ENCODE results near the gene TOP3B. TPM values are rescaled to one million over a fixed set of nuclear protein-coding genes. Genes with fewer than 3 reads are reported as not detected.

Gene TOP3B
- polyA plus RNA-seq, 4 donors, result 12.0 to 26.9 (median 14.5) TPM

DNA sequence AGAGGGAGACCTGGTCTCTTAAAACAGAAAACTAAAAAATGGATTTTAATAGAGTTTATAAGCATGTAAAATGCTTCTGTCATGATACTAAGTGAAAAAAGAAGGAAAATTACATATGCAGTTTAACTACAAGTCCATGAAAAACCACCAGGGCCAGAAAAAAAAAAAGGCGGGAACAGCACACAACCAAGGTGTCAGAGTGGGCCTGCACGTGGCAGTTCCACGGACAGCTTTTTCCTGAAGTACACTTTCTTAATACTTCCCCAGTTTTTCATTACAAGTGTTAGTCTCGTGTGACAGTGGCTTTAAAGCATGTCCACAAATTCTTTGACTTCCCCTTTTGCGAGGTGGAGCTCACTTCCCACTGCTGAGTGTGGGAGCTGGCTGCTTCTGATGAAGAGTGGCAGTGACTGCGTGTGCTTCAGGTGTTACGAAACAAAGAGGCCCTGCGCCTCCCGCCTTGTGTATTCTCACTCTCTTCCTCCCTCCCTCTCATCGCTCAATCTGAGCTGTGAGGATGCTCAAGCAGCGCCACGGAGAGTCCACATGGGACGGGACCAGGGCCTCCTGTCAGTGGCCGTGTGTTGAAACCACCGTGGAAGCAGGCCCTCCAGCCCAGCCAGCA, 46.3 kb downstream of the TOP3B start:
- Histone ChIP-seq H3K4me3 (ENCODE audit: low read depth in 1 of 3, low read length in 3 of 3) (no peak overlapping the region), H3K36me3 (ENCODE audit: control insufficient read depth in 3 of 3, insufficient read depth in 2 of 3, low read depth in 1 of 3, low read length in 3 of 3) (peaks cover 0 to 53% (median 6%) of the 10 kb centered on the region in 3 donors), H3K4me1 (ENCODE audit: control insufficient read depth in 3 of 3, insufficient read depth in 2 of 3, low read depth in 1 of 3, low read length in 2 of 3) (peaks cover 0 to 14% (median 4%) of the 10 kb centered on the region in 3 donors), H3K27me3 (ENCODE audit: control insufficient read depth in 3 of 3, insufficient read depth in 3 of 3, low read length in 3 of 3) (no peaks in the 10 kb centered on the region), H3K9me3 (ENCODE audit: control insufficient read depth in 2 of 2, insufficient read depth in 1 of 2, low read depth in 1 of 2, low read length in 1 of 2) (no peaks in the 10 kb centered on the region), H3K27ac (ENCODE audit: low read depth in 1 of 3, low read length in 2 of 3) (peak overlapping the region in 1 of 3 donors; percentile 95)
- FAIRE-seq (no peak), DNase-seq (no peak)
- 80 to 93% (median 92%) methylated on average over 15 of the region's 15 CpGs for WGBS, 3 donors

DNA sequence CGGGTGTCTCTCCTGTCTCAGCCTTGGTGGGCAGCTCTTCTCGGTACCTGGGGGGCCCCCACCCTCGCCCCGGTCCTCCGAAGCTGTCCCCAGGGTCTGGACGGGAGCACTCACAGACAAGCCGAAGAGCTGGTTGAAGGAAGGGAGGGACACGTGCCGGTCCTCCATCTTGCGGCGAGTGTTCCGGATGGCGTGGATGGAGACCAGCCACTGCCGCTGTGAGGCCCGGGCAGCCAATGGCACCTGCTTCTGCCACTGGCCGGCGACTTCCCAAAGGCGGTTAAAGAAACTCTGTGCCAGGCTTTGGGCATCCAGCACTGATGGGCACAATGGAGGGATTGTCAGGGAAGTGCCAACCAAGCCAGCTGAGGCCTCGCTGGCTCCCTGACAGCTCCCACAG, 48.7 kb downstream of the TOP3B start:
- FAIRE-seq, result no peak
- no peak overlapping the region for H3K4me3 ChIP-seq (ENCODE audit: low read depth in 1 of 3, low read length in 3 of 3)
- H3K27ac ChIP-seq (ENCODE audit: low read depth in 1 of 3, low read length in 2 of 3), result no peak overlapping the region
- H3K9me3 ChIP-seq (ENCODE audit: control insufficient read depth in 2 of 2, insufficient read depth in 1 of 2, low read depth in 1 of 2, low read length in 1 of 2), result no peaks in the 10 kb centered on the region
- no peak for DNase-seq
- 95 to 98% (median 97%) methylated on average over 18 to 19 of the region's 19 CpGs for WGBS, 3 donors
- H3K4me1 ChIP-seq (ENCODE audit: control insufficient read depth in 3 of 3, insufficient read depth in 2 of 3, low read depth in 1 of 3, low read length in 2 of 3), result peaks cover 0 to 12% (median 4%) of the 10 kb centered on the region in 3 donors
- H3K27me3 ChIP-seq (ENCODE audit: control insufficient read depth in 3 of 3, insufficient read depth in 3 of 3, low read length in 3 of 3), result no peaks in the 10 kb centered on the region
- peaks cover 2 to 54% (median 6%) of the 10 kb centered on the region in 3 donors for H3K36me3 ChIP-seq (ENCODE audit: control insufficient read depth in 3 of 3, insufficient read depth in 2 of 3, low read depth in 1 of 3, low read length in 3 of 3)

DNA sequence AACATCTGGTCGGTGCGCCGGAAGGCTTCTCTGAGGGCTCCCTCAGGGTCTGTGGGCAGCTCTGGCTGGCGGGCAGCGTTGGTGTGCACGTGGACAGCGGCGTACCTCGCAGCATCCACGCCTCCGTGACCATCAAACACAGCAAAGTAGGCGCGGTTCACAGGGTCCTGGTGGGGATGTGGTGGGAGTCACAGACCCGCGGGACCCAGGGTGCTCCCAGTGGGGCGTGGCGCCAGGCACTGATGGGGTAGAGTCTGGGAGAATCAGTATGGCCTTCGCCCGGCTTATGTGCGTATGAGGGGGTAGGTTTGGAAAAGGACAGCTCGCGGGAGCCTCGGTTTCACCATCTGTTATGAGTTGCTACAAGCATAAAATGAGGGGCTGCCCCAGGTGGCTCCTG, 49.2 kb downstream of the TOP3B start:
- no peak overlapping the region for H3K4me3 ChIP-seq (ENCODE audit: low read depth in 1 of 3, low read length in 3 of 3)
- FAIRE-seq, result no peak
- no peak overlapping the region for H3K27ac ChIP-seq (ENCODE audit: low read depth in 1 of 3, low read length in 2 of 3)
- 95% methylated on average over 23 of the region's 23 CpGs for WGBS, 3 donors
- peaks cover 0 to 8% (median 4%) of the 10 kb centered on the region in 3 donors for H3K4me1 ChIP-seq (ENCODE audit: control insufficient read depth in 3 of 3, insufficient read depth in 2 of 3, low read depth in 1 of 3, low read length in 2 of 3)
- no peaks in the 10 kb centered on the region for H3K9me3 ChIP-seq (ENCODE audit: control insufficient read depth in 2 of 2, insufficient read depth in 1 of 2, low read depth in 1 of 2, low read length in 1 of 2)
- no peak for DNase-seq
- no peaks in the 10 kb centered on the region for H3K27me3 ChIP-seq (ENCODE audit: control insufficient read depth in 3 of 3, insufficient read depth in 3 of 3, low read length in 3 of 3)
- peaks cover 2 to 56% (median 6%) of the 10 kb centered on the region in 3 donors for H3K36me3 ChIP-seq (ENCODE audit: control insufficient read depth in 3 of 3, insufficient read depth in 2 of 3, low read depth in 1 of 3, low read length in 3 of 3)

DNA sequence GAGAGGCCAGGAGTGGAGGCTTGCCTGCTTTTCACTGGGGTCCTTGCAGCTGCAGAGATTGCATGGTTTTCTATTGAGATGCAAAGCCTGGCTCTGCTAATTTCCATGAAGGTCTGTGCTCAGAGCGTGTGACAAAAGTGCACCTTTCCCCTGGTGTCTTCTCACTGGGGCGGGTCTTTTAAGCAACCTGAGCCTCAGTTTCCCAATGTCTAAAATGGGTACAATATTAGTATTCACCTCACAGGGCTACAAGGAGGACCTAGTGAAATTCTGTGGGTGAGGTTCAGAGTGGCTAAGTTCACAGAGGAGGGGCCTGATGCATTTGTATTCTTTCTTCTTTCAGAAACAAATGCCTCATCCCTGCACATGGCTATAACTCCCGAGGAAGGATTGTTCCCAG, 50.2 kb downstream of the TOP3B start:
- Histone ChIP-seq H3K27ac (ENCODE audit: low read depth in 1 of 3, low read length in 2 of 3) (no peak overlapping the region), H3K27me3 (ENCODE audit: control insufficient read depth in 3 of 3, insufficient read depth in 3 of 3, low read length in 3 of 3) (no peaks in the 10 kb centered on the region), H3K9me3 (ENCODE audit: control insufficient read depth in 2 of 2, insufficient read depth in 1 of 2, low read depth in 1 of 2, low read length in 1 of 2) (no peaks in the 10 kb centered on the region), H3K4me3 (ENCODE audit: low read depth in 1 of 3, low read length in 3 of 3) (no peak overlapping the region), H3K36me3 (ENCODE audit: control insufficient read depth in 3 of 3, insufficient read depth in 2 of 3, low read depth in 1 of 3, low read length in 3 of 3) (peaks cover 2 to 64% (median 6%) of the 10 kb centered on the region in 3 donors), H3K4me1 (ENCODE audit: control insufficient read depth in 3 of 3, insufficient read depth in 2 of 3, low read depth in 1 of 3, low read length in 2 of 3) (peaks cover 0 to 4% (median 3%) of the 10 kb centered on the region in 3 donors)
- 93 to 95% (median 95%) methylated on average over 3 of the region's 3 CpGs for WGBS, 3 donors
- no peak for FAIRE-seq
- no peak for DNase-seq

DNA sequence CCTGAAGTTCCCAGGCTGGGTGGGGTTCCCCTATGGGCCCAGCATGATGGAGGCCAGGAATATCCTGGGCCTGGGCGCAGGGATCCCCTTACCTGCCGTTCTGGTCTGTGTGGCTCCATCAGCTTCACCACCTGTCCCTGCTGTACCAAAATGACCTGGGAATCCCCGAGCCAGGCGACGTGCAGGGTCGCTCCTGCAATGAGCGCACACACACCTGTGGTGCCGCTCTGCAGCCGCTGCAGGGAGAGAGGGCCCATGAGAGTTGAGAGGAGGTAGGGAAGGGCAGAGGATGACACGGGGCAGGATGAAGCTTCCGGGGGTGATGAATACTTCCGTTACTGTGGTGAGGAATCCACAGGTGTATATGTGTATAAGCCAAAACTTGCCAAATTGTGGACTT, 51.5 kb downstream of the TOP3B start:
- Histone ChIP-seq H3K4me3 (ENCODE audit: low read depth in 1 of 3, low read length in 3 of 3) (no peak overlapping the region), H3K27ac (ENCODE audit: low read depth in 1 of 3, low read length in 2 of 3) (no peak overlapping the region), H3K27me3 (ENCODE audit: control insufficient read depth in 3 of 3, insufficient read depth in 3 of 3, low read length in 3 of 3) (no peaks in the 10 kb centered on the region), H3K9me3 (ENCODE audit: control insufficient read depth in 2 of 2, insufficient read depth in 1 of 2, low read depth in 1 of 2, low read length in 1 of 2) (no peaks in the 10 kb centered on the region), H3K36me3 (ENCODE audit: control insufficient read depth in 3 of 3, insufficient read depth in 2 of 3, low read depth in 1 of 3, low read length in 3 of 3) (peaks cover 2 to 71% (median 6%) of the 10 kb centered on the region in 3 donors), H3K4me1 (ENCODE audit: control insufficient read depth in 3 of 3, insufficient read depth in 2 of 3, low read depth in 1 of 3, low read length in 2 of 3) (no peaks in the 10 kb centered on the region)
- DNase-seq, result no peak
- no peak for FAIRE-seq
- 90 to 99% (median 94%) methylated on average over 12 of the region's 12 CpGs for WGBS, 3 donors

DNA sequence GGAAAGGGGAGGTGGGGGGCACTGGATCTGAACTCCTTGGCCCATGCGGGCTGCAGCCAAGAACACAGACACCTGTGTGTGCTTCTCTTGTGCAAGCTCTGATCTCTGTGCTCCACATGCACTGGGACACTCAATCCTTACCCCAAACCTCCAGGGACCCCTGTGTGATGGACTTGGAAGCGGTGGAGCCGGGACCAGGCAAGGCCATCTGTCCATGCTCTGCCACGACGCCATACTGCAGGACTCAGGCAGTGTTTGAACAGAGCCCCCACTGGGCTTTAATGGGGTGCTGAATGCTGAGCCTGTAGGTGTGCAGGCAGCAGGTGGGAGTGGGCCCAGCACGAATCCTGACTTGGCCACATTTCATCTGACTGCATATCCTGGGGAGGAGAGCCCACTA, 53.3 kb downstream of the TOP3B start:
- Histone ChIP-seq H3K27ac (ENCODE audit: low read depth in 1 of 3, low read length in 2 of 3) (no peak overlapping the region), H3K9me3 (ENCODE audit: control insufficient read depth in 2 of 2, insufficient read depth in 1 of 2, low read depth in 1 of 2, low read length in 1 of 2) (no peaks in the 10 kb centered on the region), H3K4me1 (ENCODE audit: control insufficient read depth in 3 of 3, insufficient read depth in 2 of 3, low read depth in 1 of 3, low read length in 2 of 3) (no peaks in the 10 kb centered on the region), H3K4me3 (ENCODE audit: low read depth in 1 of 3, low read length in 3 of 3) (no peak overlapping the region), H3K36me3 (ENCODE audit: control insufficient read depth in 3 of 3, insufficient read depth in 2 of 3, low read depth in 1 of 3, low read length in 3 of 3) (peaks cover 2 to 74% (median 6%) of the 10 kb centered on the region in 3 donors), H3K27me3 (ENCODE audit: control insufficient read depth in 3 of 3, insufficient read depth in 3 of 3, low read length in 3 of 3) (no peaks in the 10 kb centered on the region)
- FAIRE-seq, result no peak
- DNase-seq, result no peak
- WGBS, 3 donors, result 92 to 99% (median 92%) methylated on average over 6 of the region's 6 CpGs

DNA sequence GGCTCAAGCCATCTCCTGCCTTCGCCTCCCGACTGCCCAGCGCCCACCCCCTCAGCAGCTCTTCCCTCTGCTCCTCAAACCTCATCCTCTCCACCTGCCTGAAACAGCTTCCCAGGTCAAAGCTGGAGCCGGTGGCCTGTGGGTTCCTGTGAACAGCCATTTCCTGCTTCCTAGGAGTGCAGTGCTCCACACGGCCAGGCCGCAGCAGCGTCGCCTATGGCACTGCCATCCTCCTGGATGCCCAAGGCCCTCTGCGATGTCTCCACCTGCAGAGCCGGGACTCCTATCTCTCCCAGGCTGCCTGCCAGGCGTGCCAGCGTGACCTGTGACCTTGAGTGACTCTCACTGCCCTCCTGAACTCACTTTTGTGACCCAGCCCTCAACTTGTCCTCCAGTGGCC, 54.5 kb downstream of the TOP3B start:
- H3K9me3 ChIP-seq (ENCODE audit: control insufficient read depth in 2 of 2, insufficient read depth in 1 of 2, low read depth in 1 of 2, low read length in 1 of 2), result no peaks in the 10 kb centered on the region
- no peak overlapping the region for H3K27ac ChIP-seq (ENCODE audit: low read depth in 1 of 3, low read length in 2 of 3)
- WGBS, 3 donors, result 65 to 77% (median 68%) methylated on average over 12 of the region's 12 CpGs
- no peak overlapping the region for H3K4me3 ChIP-seq (ENCODE audit: low read depth in 1 of 3, low read length in 3 of 3)
- FAIRE-seq (no peak), DNase-seq (peak in 1 of 2 donors; percentile 18)
- H3K36me3 ChIP-seq (ENCODE audit: control insufficient read depth in 3 of 3, insufficient read depth in 2 of 3, low read depth in 1 of 3, low read length in 3 of 3), result peaks cover 2 to 69% (median 6%) of the 10 kb centered on the region in 3 donors
- H3K27me3 ChIP-seq (ENCODE audit: control insufficient read depth in 3 of 3, insufficient read depth in 3 of 3, low read length in 3 of 3), result no peaks in the 10 kb centered on the region
- no peaks in the 10 kb centered on the region for H3K4me1 ChIP-seq (ENCODE audit: control insufficient read depth in 3 of 3, insufficient read depth in 2 of 3, low read depth in 1 of 3, low read length in 2 of 3)

DNA sequence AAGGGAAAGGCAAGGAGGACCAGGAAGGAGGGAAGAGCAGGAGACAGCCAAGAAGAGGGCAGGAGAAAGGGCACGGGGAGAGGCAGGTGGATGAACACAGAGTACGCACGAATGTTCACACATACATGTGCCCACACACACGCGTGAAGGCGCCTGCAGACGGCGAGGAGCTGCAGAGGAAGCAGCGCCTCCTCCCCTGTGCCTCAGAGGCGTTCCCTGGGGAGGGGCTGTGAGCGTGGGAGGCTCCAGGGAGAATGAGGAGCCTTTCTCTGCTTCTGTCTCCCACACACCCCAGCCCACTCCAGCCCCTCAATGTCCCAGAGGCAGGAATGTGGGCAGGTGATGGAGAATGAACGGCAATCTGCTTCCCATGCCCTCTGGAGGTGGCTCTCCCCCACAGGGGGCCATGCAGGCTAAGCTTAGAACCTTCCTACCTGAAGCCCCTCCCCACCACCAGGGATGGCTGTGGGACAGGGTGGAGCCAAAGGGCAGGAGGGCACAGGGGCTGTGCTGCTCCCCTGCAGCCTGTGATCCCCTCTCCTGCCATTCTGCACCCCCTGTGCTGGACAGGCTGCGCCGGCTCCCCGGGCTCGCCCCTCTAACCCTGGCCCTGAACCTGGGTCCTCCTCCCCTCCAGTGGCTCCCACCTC, 55.3 kb downstream of the TOP3B start:
- 85 to 90% (median 88%) methylated on average over 14 to 16 of the region's 16 CpGs for WGBS, 3 donors
- FAIRE-seq (no peak), DNase-seq (no peak)
- Histone ChIP-seq H3K27me3 (ENCODE audit: control insufficient read depth in 3 of 3, insufficient read depth in 3 of 3, low read length in 3 of 3) (no peaks in the 10 kb centered on the region), H3K27ac (ENCODE audit: low read depth in 1 of 3, low read length in 2 of 3) (no peak overlapping the region), H3K4me3 (ENCODE audit: low read depth in 1 of 3, low read length in 3 of 3) (no peak overlapping the region), H3K36me3 (ENCODE audit: control insufficient read depth in 3 of 3, insufficient read depth in 2 of 3, low read depth in 1 of 3, low read length in 3 of 3) (peaks cover 1 to 69% (median 2%) of the 10 kb centered on the region in 3 donors), H3K4me1 (ENCODE audit: control insufficient read depth in 3 of 3, insufficient read depth in 2 of 3, low read depth in 1 of 3, low read length in 2 of 3) (no peaks in the 10 kb centered on the region), H3K9me3 (ENCODE audit: control insufficient read depth in 2 of 2, insufficient read depth in 1 of 2, low read depth in 1 of 2, low read length in 1 of 2) (no peaks in the 10 kb centered on the region)

Measured in small intestine (tissue), 7 donors.